CD14-positive monocyte (primary cell): ENCODE measurements around the gene INCENP. TPM values are rescaled to one million over a fixed set of nuclear protein-coding genes. Genes with fewer than 3 reads are reported as not detected.

Source experiments
- DNase-seq, 3 donors: peaks; one replicate each; pipeline ENCODE4 v3.0.0-alpha.2; 2011 to 2022
- H2AFZ ChIP-seq: 2 replicates; pipeline ENCODE4 v1.6.0; 2012; ENCODE audit warnings: mild to moderate bottlenecking, low read depth, low read length, inconsistent platforms; ENCODE audit not compliant: insufficient read depth, poor library complexity, severe bottlenecking
- H3K27ac ChIP-seq, 2 donors: 1 replicate in 1 of 2; 2 replicates in 1 of 2; pipeline ENCODE4 v1.5.1; 2012 to 2013; ENCODE audit warnings: low read length in 2 of 2, control low read depth in 1 of 2, inconsistent platforms in 1 of 2, low read depth in 1 of 2, mild to moderate bottlenecking in 1 of 2
- H3K27me3 ChIP-seq, 2 donors: one replicate each; pipeline versions ENCODE4 v1.6.0 to v1.6.1; 2011 to 2013; ENCODE audit warnings: low read length in 2 of 2; ENCODE audit not compliant: control insufficient read depth in 2 of 2, insufficient read depth in 2 of 2
- H3K36me3 ChIP-seq, 2 donors: replicated peaks in 1 of 2; 1 replicate in 1 of 2; 2 replicates in 1 of 2; pipeline versions ENCODE4 v1.5.1 to v1.6.1; 2012 to 2013; ENCODE audit warnings: low read length in 2 of 2, control low read depth in 1 of 2, inconsistent platforms in 1 of 2, mild to moderate bottlenecking in 1 of 2; ENCODE audit not compliant: insufficient read depth in 2 of 2, control insufficient read depth in 1 of 2
- H3K4me1 ChIP-seq, 2 donors: 1 replicate in 1 of 2; 2 replicates in 1 of 2; pipeline versions ENCODE4 v1.5.1 to v1.6.1; 2012 to 2013; ENCODE audit warnings: low read length in 2 of 2, control low read depth in 1 of 2, inconsistent platforms in 1 of 2, mild to moderate bottlenecking in 1 of 2, moderate library complexity in 1 of 2; ENCODE audit not compliant: insufficient read depth in 2 of 2, control insufficient read depth in 1 of 2
- H3K4me2 ChIP-seq: replicated peaks from 2 replicates; pipeline ENCODE3; 2012; ENCODE audit warnings: low read length, moderate library complexity, mild to moderate bottlenecking; ENCODE audit not compliant: poor library complexity, severe bottlenecking; ENCODE audit errors: extremely low read depth
- H3K4me3 ChIP-seq, 3 experiments: fragments of 200-600 bp in 1 of 3; sonication (generic) in 1 of 3; replicated peaks in 1 of 3; 1 replicate in 2 of 3; 2 replicates in 1 of 3; pipeline ENCODE4 v1.5.1; 2011 to 2013; ENCODE audit warnings: low read length in 3 of 3, mild to moderate bottlenecking in 3 of 3, control low read depth in 2 of 3, low read depth in 2 of 3, inconsistent platforms in 1 of 3, moderate library complexity in 1 of 3
- H3K79me2 ChIP-seq: 2 replicates; pipeline ENCODE4 v1.6.0; 2012; ENCODE audit warnings: mild to moderate bottlenecking, control low read depth, inconsistent platforms, low read length, moderate library complexity; ENCODE audit not compliant: insufficient read depth
- H3K9ac ChIP-seq: 2 replicates; pipeline ENCODE4 v1.6.0; 2017; ENCODE audit warnings: low read length, mild to moderate bottlenecking; ENCODE audit not compliant: insufficient read depth, poor library complexity, severe bottlenecking
- H3K9me3 ChIP-seq, 2 donors: replicated peaks in 1 of 2; 1 replicate in 1 of 2; 2 replicates in 1 of 2; pipeline versions ENCODE4 v1.5.1 to v1.6.1; 2012 to 2013; ENCODE audit warnings: low read length in 2 of 2, control low read depth in 1 of 2; ENCODE audit not compliant: control insufficient read depth in 1 of 2, insufficient read depth in 1 of 2
- H4K20me1 ChIP-seq: 2 replicates; pipeline ENCODE4 v1.6.0; 2012; ENCODE audit warnings: mild to moderate bottlenecking, low read length, control low read depth, moderate library complexity; ENCODE audit not compliant: insufficient read depth
- H3K27ac Mint-ChIP-seq, 7 donors: one replicate each; pipeline ENCODE4 v1.8.0; 2020; ENCODE audit warnings: mild to moderate bottlenecking in 7 of 7, mixed read lengths in 7 of 7, moderate library complexity in 6 of 7, inconsistent platforms in 2 of 7
- H3K27me3 Mint-ChIP-seq, 3 donors: one replicate each; pipeline ENCODE4 v1.8.0; 2021 to 2022; ENCODE audit warnings: low read depth in 3 of 3, mild to moderate bottlenecking in 3 of 3, mixed read lengths in 3 of 3, moderate library complexity in 3 of 3, inconsistent platforms in 1 of 3
- H3K36me3 Mint-ChIP-seq, 2 donors: one replicate each; pipeline ENCODE4 v1.8.0; 2020; ENCODE audit warnings: mixed read lengths in 2 of 2, inconsistent platforms in 1 of 2, mild to moderate bottlenecking in 1 of 2
- H3K4me1 Mint-ChIP-seq: one replicate; pipeline ENCODE4 v1.8.0; 2020; ENCODE audit warnings: mild to moderate bottlenecking, mixed read lengths
- H3K4me3 Mint-ChIP-seq, 2 donors: one replicate each; pipeline ENCODE4 v1.8.0; 2020; ENCODE audit warnings: mild to moderate bottlenecking in 2 of 2, mixed read lengths in 2 of 2, moderate library complexity in 1 of 2
- H3K9me3 Mint-ChIP-seq, 7 donors: one replicate each; pipeline ENCODE4 v1.8.0; 2020 to 2022; ENCODE audit warnings: mixed read lengths in 7 of 7, mild to moderate bottlenecking in 6 of 7, moderate library complexity in 6 of 7, inconsistent platforms in 2 of 7
- CTCF ChIP-seq: fragments of 200-600 bp; IDR thresholded peaks from one replicate; pipeline ENCODE4 v1.8.0; 2022; ENCODE audit warnings: antibody characterized with exemption, mild to moderate bottlenecking
- WGBS: methylation state at CpG from one replicate; pipeline ENCODE4 v1.1.5; 2013; ENCODE audit warnings: missing lambda C conversion rate; ENCODE audit not compliant: insufficient coverage; 5-methylcytosine and 5-hydroxymethylcytosine counted together
- intact Hi-C, 2 donors: fragments of 100-400 bp; cut with micrococcal nuclease; formaldehyde crosslinking; loops; one replicate each; pipeline versions ENCODE4 v1.15.0 to v1.15.1; 2023
- polyA plus RNA-seq, 3 donors: library from polyadenylated mRNA; depleted of rRNA in 1 of 3; unstranded in 2 of 3; stranded (reverse) in 1 of 3; fragments of 300-500 nt in 2 of 3; fragments of >200 nt in 1 of 3; fragmentation: Illumina TruSeq in 2 of 3; gene quantifications; 1 replicate in 2 of 3; 2 replicates in 1 of 3; pipeline ENCODE4 v1.2.3, GENCODE V29; 2012 to 2021

Gene INCENP
- polyA plus RNA-seq, 3 donors = 0.75 to 7.0 (median 1.0) TPM

- Mint-ChIP-seq H3K36me3 (peaks cover 47 to 65% of the 10 kb centered on the region in 2 donors), H3K4me3 (no peak overlapping the region), H3K27me3 (peaks cover 0 to 6% (median 0%) of the 10 kb centered on the region in 3 donors), H3K4me1 (peaks cover 11% of the 10 kb centered on the region), H3K9me3 (peaks cover 0 to under 1% (median 0%) of the 10 kb centered on the region in 7 donors), H3K27ac (peak overlapping the region in 3 of 7 donors; percentile 42 to 68 (median 59))
- TF ChIP-seq CTCF = no peak
- no peaks in the 10 kb centered on the region for H3K27me3 ChIP-seq
- no peaks in the 10 kb centered on the region for H4K20me1 ChIP-seq
- DNase-seq = no peak
- no peak overlapping the region for H3K4me2 ChIP-seq
- no CpG with 5 or more reads among the region's 2 CpGs for WGBS
- peaks cover 39 to 54% of the 10 kb centered on the region in 2 donors for H3K36me3 ChIP-seq
- peak overlapping the region in 1 of 2 donors; percentile 46 for H3K27ac ChIP-seq
- intact Hi-C loops = no loop called here
- peaks cover 6 to 9% of the 10 kb centered on the region in 2 donors for H3K4me1 ChIP-seq
- peak overlapping the region; percentile 24 for H2AFZ ChIP-seq
- no peak overlapping the region for H3K9ac ChIP-seq
- no peaks in the 10 kb centered on the region for H3K9me3 ChIP-seq
- H3K4me3 ChIP-seq = no peak overlapping the region
- no peaks in the 10 kb centered on the region for H3K79me2 ChIP-seq
Observed at GRCh38 chr11:62153087-62153395, 29.2 kb downstream of the INCENP start.

GRCh38 chr11:62153617-62154016, 29.8 kb downstream of the INCENP start:
- no peak for DNase-seq
- peaks cover 11% of the 10 kb centered on the region for H3K4me1 Mint-ChIP-seq
- H3K9me3 Mint-ChIP-seq = peaks cover 0 to 1% (median 0%) of the 10 kb centered on the region in 7 donors
- H3K27me3 ChIP-seq = no peaks in the 10 kb centered on the region
- peaks cover 46 to 60% of the 10 kb centered on the region in 2 donors for H3K36me3 Mint-ChIP-seq
- no peak overlapping the region for H3K27ac Mint-ChIP-seq
- no peaks in the 10 kb centered on the region for H4K20me1 ChIP-seq
- intact Hi-C loops = no loop called here
- WGBS = no CpG with 5 or more reads among the region's 3 CpGs
- no peak overlapping the region for H3K4me3 Mint-ChIP-seq
- no peak overlapping the region for H3K4me2 ChIP-seq
- peaks cover 33 to 48% of the 10 kb centered on the region in 2 donors for H3K36me3 ChIP-seq
- no peak for TF ChIP-seq CTCF
- H3K79me2 ChIP-seq = no peaks in the 10 kb centered on the region
- H3K4me3 ChIP-seq = no peak overlapping the region
- no peak overlapping the region for H2AFZ ChIP-seq
- H3K9me3 ChIP-seq = no peaks in the 10 kb centered on the region
- H3K9ac ChIP-seq = no peak overlapping the region
- H3K27me3 Mint-ChIP-seq = peaks cover 0 to 6% (median 3%) of the 10 kb centered on the region in 3 donors
- H3K4me1 ChIP-seq = peaks cover 6 to 9% of the 10 kb centered on the region in 2 donors
- H3K27ac ChIP-seq = no peak overlapping the region
